D721Med (cell line): Measurements from ENCODE around the gene LGALS3.

Experiments used
- DNase-seq: peaks from one replicate; pipeline ENCODE4 v3.0.0; 2011; ENCODE audit warnings: low spot score; ENCODE audit not compliant: insufficient read length
- FAIRE-seq: peaks from 2 replicates; lab custom pipeline; 2011; peaks lifted over from hg19 to GRCh38; lab: Jason Lieb, UNC
- TF ChIP-seq, protein P1 (sequence below): IDR thresholded peaks from 2 replicates; pipeline ENCODE4 v1.5.1; 2012; ENCODE audit warnings: mild to moderate bottlenecking, control low read depth; ENCODE audit not compliant: insufficient read depth; ENCODE audit errors: missing control alignments

LGALS3 gene

DNA sequence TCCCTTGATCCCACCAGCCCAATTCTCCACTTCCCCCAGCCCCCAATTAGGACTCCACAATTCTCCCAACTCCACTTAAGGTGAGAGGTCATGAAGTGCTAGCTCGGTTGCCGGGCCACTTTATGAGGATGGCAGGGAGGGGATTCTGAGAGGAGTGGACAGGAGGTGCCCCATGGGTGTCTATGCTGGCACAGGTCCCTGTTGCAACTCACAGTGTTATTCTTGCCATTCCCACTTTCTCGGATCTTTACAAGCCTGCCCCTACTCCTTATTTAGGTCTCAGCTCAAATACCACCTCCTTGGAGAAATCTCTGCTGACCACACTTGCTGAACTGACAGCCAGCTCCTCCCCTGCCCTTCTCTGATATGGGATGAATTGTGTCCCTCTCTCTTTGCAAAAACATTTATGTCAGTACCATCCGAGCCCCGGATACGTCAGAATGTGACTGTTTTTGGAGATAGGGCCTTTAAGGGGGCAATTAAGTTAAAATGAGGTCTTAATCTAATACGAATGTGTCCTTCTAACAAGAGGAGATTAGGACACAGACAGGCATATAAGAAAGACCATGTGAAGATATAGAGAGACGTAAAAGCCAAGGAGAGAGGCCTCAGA, 4.2 kb upstream of the LGALS3 start:
- FAIRE-seq = no peak
- TF ChIP-seq, protein P1, sequence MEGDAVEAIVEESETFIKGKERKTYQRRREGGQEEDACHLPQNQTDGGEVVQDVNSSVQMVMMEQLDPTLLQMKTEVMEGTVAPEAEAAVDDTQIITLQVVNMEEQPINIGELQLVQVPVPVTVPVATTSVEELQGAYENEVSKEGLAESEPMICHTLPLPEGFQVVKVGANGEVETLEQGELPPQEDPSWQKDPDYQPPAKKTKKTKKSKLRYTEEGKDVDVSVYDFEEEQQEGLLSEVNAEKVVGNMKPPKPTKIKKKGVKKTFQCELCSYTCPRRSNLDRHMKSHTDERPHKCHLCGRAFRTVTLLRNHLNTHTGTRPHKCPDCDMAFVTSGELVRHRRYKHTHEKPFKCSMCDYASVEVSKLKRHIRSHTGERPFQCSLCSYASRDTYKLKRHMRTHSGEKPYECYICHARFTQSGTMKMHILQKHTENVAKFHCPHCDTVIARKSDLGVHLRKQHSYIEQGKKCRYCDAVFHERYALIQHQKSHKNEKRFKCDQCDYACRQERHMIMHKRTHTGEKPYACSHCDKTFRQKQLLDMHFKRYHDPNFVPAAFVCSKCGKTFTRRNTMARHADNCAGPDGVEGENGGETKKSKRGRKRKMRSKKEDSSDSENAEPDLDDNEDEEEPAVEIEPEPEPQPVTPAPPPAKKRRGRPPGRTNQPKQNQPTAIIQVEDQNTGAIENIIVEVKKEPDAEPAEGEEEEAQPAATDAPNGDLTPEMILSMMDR = no peak
- no peak for DNase-seq

DNA sequence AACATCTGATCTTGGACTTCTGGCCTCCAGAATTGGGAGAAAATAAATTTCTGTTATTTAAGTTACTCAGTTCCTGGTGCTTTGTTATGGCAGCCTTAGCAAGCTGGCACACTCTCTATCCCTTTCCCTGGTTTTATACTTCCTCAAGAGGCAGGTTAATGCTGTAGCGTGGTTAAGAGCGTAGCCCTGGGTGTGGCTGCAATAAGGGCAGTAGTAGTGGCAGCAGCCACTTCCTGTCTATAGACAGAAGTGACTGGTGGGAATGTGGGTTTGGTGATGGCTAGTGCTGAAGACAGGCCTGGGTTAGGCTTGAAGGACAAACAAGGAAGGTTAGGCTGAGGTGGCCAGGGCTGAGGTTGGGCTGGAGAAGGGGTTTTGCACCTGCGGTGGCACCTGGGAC, 3.6 kb upstream of the LGALS3 start:
- TF ChIP-seq, protein P1 = no peak
- FAIRE-seq = no peak
- DNase-seq = no peak

DNA sequence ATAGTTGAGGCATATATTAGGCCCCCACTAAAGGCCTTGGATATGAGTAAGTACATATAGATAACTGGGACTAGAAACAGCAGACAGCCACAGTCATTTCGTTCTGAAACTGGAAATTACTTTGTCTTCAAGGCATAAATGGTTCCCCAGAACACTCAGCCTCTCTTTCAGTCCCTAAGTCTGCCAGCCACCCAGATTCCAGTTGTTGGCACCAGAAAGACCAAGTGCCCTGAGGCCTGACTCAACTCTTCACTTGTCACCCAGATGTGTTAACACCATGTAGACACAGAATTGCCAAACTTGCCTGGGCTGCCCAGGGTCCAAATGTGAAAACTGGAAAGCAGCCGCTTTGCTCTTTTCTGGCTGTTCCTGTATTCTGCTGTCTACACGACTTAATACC, 3.0 kb upstream of the LGALS3 start:
- TF ChIP-seq, protein P1 = no peak
- DNase-seq (no peak), FAIRE-seq (no peak)

DNA sequence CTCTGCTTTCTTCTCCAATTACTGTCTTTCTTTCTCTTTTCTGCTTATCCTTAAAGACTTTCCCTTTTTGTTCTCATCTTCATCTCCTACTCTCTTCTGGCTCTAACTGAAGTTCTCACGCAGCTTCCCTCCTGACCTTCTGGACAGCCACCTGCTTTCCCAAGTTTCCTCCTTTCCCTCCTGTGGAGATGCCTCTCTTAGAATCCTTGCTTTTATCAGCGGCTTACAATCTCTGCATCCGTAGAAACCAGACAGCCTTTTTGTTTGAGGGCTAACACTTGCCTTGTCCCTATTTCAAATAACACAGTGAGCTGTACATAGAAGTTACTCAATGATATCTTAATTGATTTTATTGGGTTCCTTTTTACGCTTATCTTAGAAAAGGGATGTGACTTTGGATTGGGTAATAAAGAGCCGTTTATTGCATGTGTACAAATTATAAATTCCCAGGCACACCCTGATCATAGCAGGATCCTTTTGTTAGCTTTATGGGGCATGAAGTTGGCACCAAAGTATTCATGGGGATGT, 2.1 kb upstream of the LGALS3 start:
- TF ChIP-seq, protein P1 = no peak
- FAIRE-seq = no peak

DNA sequence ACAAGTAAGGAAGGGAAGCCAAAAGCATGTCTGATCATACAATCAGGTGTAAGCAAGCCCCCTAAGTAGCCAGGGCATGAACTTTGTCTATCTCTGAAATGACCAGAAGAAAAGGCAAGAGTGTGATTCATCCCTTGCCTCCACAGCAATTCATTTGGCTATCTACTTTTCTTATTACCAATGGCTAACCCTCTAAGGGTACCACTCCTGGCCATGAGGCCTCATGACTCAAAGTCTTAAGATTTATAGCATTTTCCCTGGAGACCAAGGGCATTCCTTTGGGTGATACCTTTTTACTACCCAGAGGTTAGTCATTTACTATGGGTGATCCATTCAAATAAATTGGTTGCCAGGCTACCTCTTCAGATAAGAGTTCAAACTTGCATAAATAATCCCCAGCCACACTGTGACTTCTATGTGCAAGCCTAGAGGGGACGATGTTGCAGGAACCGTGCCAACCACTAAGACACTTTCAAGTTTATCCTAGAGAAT, 1.5 kb upstream of the LGALS3 start:
- FAIRE-seq (no peak), DNase-seq (no peak)
- TF ChIP-seq, protein P1 = no peak

More for the DNA sequence above, 2.1 kb upstream of the LGALS3 start:
- no peak for DNase-seq

DNA sequence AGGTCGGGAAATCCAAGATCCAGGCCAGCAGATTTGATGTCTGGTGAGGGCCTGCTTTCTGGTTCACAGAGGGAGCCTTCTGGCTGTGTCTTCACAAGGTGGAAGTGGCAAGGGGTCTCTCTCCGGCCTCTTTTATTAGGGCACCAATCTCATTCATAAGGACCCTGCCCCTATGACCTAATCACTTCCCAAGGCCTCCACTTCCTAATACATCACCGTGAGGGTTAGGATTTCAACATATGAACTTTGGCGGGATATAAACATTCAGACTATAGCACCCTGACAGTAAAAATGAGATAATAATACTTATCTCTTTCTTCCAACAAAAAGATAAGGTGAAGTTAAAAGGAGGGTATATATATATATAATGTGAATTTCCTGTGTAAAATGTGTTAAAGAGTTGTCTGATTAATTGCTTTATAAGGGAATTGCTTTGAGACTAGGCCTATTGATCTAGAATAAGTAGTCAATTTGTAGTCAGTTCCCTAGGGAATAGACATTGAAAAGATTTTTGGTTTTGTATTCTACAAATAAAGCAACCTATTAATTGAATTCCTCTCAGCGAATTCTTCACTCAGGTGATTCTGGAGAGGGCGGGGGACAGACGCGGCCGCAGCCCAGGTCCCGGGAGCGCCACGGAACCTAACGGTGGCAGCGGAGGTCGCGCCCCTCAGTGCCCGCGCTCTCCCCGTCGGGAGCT, 516 bp upstream of the LGALS3 start:
- no peak for DNase-seq
- TF ChIP-seq, protein P1 = no peak

More for the DNA sequence above, 516 bp upstream of the LGALS3 start:
- FAIRE-seq = no peak
